ENCODE results near the gene FERMT3. TPM values are rescaled to one million over a fixed set of nuclear protein-coding genes. Genes with fewer than 3 reads are reported as not detected.

Gene FERMT3
- total RNA-seq, 1 experiment from 2014 or later, result 4.3 TPM

- H3K4me3 ChIP-seq (ENCODE audit: low read depth, low read length), result no peak overlapping the region
- no peaks in the 10 kb centered on the region for H3K27me3 ChIP-seq (replicated peaks; ENCODE audit: control insufficient read depth, insufficient read depth, low read length)
- H3K4me3 Mint-ChIP-seq (ENCODE audit: unreplicated experiment), result no peak overlapping the region
- H3K36me3 Mint-ChIP-seq (ENCODE audit: insufficient read depth, unreplicated experiment), result peaks cover 10% of the 10 kb centered on the region
- POLR2A ChIA-PET, result no interaction called here
- no peak overlapping the region for H3K27ac Mint-ChIP-seq (ENCODE audit: unreplicated experiment)
- no peaks in the 10 kb centered on the region for H3K9me3 ChIP-seq
- no peak for TF ChIP-seq CTCF (IDR thresholded peaks at IDR 0.05; ENCODE audit: insufficient read depth in 1 of 2, low read depth in 1 of 2, low read length in 1 of 2, severe bottlenecking in 1 of 2, unreplicated experiment in 1 of 2)
- CTCF ChIA-PET, result no interaction called here
- BruUV-seq (replicated peaks), result no TSS peak
- H3K36me3 ChIP-seq (ENCODE audit: control insufficient read depth, insufficient read depth, low read length), result no peaks in the 10 kb centered on the region; the same call in 1 of the 2 replicates
- peak in 1 of 2 experiments; percentile 37 for DNase-seq
- H3K4me1 ChIP-seq, result no peaks in the 10 kb centered on the region
- no peaks in the 10 kb centered on the region for H3K27me3 Mint-ChIP-seq (ENCODE audit: insufficient read depth, unreplicated experiment)
- intact Hi-C loops (cut with micrococcal nuclease; ENCODE audit: unreplicated experiment), result no loop called here
- H3K4me1 Mint-ChIP-seq (ENCODE audit: low read depth, unreplicated experiment), result no peaks in the 10 kb centered on the region
- no peaks in the 10 kb centered on the region for H3K9me3 Mint-ChIP-seq (ENCODE audit: unreplicated experiment)
Measured at GRCh38 chr11:64219755-64220154, 13.2 kb downstream of the FERMT3 start.

- Histone ChIP-seq H3K9me3 (no peaks in the 10 kb centered on the region), H3K36me3 (ENCODE audit: control insufficient read depth, insufficient read depth, low read length) (no peaks in the 10 kb centered on the region; the same call in 1 of the 2 replicates), H3K27me3 (replicated peaks; ENCODE audit: control insufficient read depth, insufficient read depth, low read length) (no peaks in the 10 kb centered on the region), H3K4me3 (ENCODE audit: low read depth, low read length) (no peak overlapping the region), H3K4me1 (peaks cover 3% of the 10 kb centered on the region; the same call in 1 of the 2 replicates)
- ChIA-PET POLR2A (no interaction called here), CTCF (no interaction called here)
- no peaks in the 10 kb centered on the region for H3K4me1 Mint-ChIP-seq (ENCODE audit: low read depth, unreplicated experiment)
- no peak for TF ChIP-seq CTCF (IDR thresholded peaks at IDR 0.05; ENCODE audit: insufficient read depth in 1 of 2, low read depth in 1 of 2, low read length in 1 of 2, severe bottlenecking in 1 of 2, unreplicated experiment in 1 of 2)
- no peak overlapping the region for H3K4me3 Mint-ChIP-seq (ENCODE audit: unreplicated experiment)
- no peak for DNase-seq
- H3K36me3 Mint-ChIP-seq (ENCODE audit: insufficient read depth, unreplicated experiment), result peaks cover 6% of the 10 kb centered on the region
- no peak overlapping the region for H3K27ac Mint-ChIP-seq (ENCODE audit: unreplicated experiment)
- intact Hi-C loops (cut with micrococcal nuclease; ENCODE audit: unreplicated experiment), result no loop called here
- no TSS peak for BruUV-seq (replicated peaks)
- no peaks in the 10 kb centered on the region for H3K9me3 Mint-ChIP-seq (ENCODE audit: unreplicated experiment)
- H3K27me3 Mint-ChIP-seq (ENCODE audit: insufficient read depth, unreplicated experiment), result no peaks in the 10 kb centered on the region
Measured at GRCh38 chr11:64220271-64220670, 13.8 kb downstream of the FERMT3 start.

- TF ChIP-seq CTCF (IDR thresholded peaks at IDR 0.05; ENCODE audit: insufficient read depth in 1 of 2, low read depth in 1 of 2, low read length in 1 of 2, severe bottlenecking in 1 of 2, unreplicated experiment in 1 of 2), result no peak
- Mint-ChIP-seq H3K9me3 (ENCODE audit: unreplicated experiment) (no peaks in the 10 kb centered on the region), H3K36me3 (ENCODE audit: insufficient read depth, unreplicated experiment) (peaks cover 7% of the 10 kb centered on the region), H3K4me1 (ENCODE audit: low read depth, unreplicated experiment) (no peaks in the 10 kb centered on the region), H3K4me3 (ENCODE audit: unreplicated experiment) (no peak overlapping the region), H3K27ac (ENCODE audit: unreplicated experiment) (no peak overlapping the region), H3K27me3 (ENCODE audit: insufficient read depth, unreplicated experiment) (no peaks in the 10 kb centered on the region)
- ChIA-PET CTCF (no interaction called here), POLR2A (no interaction called here)
- Histone ChIP-seq H3K4me1 (peaks cover 5% of the 10 kb centered on the region; the same call in 1 of the 2 replicates), H3K4me3 (ENCODE audit: low read depth, low read length) (no peak overlapping the region), H3K27me3 (replicated peaks; ENCODE audit: control insufficient read depth, insufficient read depth, low read length) (no peaks in the 10 kb centered on the region), H3K36me3 (ENCODE audit: control insufficient read depth, insufficient read depth, low read length) (no peaks in the 10 kb centered on the region; the same call in 1 of the 2 replicates), H3K9me3 (no peaks in the 10 kb centered on the region)
- intact Hi-C loops (cut with micrococcal nuclease; ENCODE audit: unreplicated experiment), result no loop called here
- BruUV-seq (replicated peaks), result no TSS peak
- DNase-seq, result no peak
Measured at GRCh38 chr11:64220798-64221197, 14.3 kb downstream of the FERMT3 start.
